Transverse colon (tissue), 4 donors: ENCODE results near the gene FCN3. TPM values are rescaled to one million over a fixed set of nuclear protein-coding genes. Genes with fewer than 3 reads are reported as not detected.
A peak's percentile ranks its signal among the peaks of the same experiment; 100 is the strongest.

Experiments
- DNase-seq: peaks from one replicate; pipeline ENCODE4 v3.0.0-alpha.2; 2019
- H3K27ac ChIP-seq, 4 donors: fragments of 200-600 bp; sonication (generic); 2 replicates each; pipeline ENCODE4 v1.5.1; 2016 to 2018; ENCODE audit warnings: inconsistent platforms in 4 of 4
- H3K27me3 ChIP-seq: fragments of 200-600 bp; sonication (generic); 2 replicates; pipeline ENCODE4 v1.5.1; 2017; ENCODE audit warnings: inconsistent platforms
- H3K36me3 ChIP-seq, 4 donors: fragments of 200-600 bp; sonication (generic); 2 replicates each; pipeline ENCODE4 v1.5.1; 2017 to 2019; ENCODE audit warnings: inconsistent platforms in 4 of 4
- H3K4me1 ChIP-seq, 4 donors: fragments of 200-600 bp; sonication (generic); 2 replicates each; pipeline ENCODE4 v1.5.1; 2017 to 2020; ENCODE audit warnings: inconsistent platforms in 4 of 4
- H3K4me3 ChIP-seq, 4 donors: fragments of 200-600 bp; sonication (generic); 1 replicate in 1 of 4; 2 replicates in 3 of 4; pipeline versions ENCODE4 v1.5.1 to v1.6.1; 2017 to 2019; ENCODE audit warnings: inconsistent platforms in 4 of 4
- H3K9me3 ChIP-seq, 2 donors: fragments of 200-600 bp; sonication (generic); 2 replicates each; pipeline ENCODE4 v1.5.1; 2017 to 2019; ENCODE audit warnings: inconsistent platforms in 2 of 2
- CTCF ChIP-seq, 5 experiments: fragments of 200-600 bp in 3 of 5; fragments of 450-650 bp in 2 of 5; sonication (generic) in 3 of 5; IDR thresholded peaks; 1 replicate in 2 of 5; 2 replicates in 3 of 5; pipeline ENCODE4 v1.5.1; 2016 to 2017; ENCODE audit warnings: antibody characterized with exemption in 5 of 5, inconsistent platforms in 3 of 5, mild to moderate bottlenecking in 2 of 5, moderate library complexity in 1 of 5
- EP300 ChIP-seq: sonication (generic); formaldehyde crosslinking; IDR thresholded peaks from one replicate; pipeline ENCODE4 v1.6.1; 2017; ENCODE audit warnings: antibody characterized with exemption, low read depth
- POLR2A ChIP-seq: fragments of 450-650 bp; IDR thresholded peaks from one replicate; pipeline ENCODE4 v1.6.1; 2016; ENCODE audit warnings: antibody characterized with exemption, mild to moderate bottlenecking, moderate library complexity
- POLR2AphosphoS5 ChIP-seq, 3 donors: sonication (generic); formaldehyde crosslinking; IDR thresholded peaks; one replicate each; pipeline ENCODE4 v1.6.1; 2016; ENCODE audit warnings: antibody characterized with exemption in 3 of 3
- WGBS, 2 donors: methylation state at CpG; one replicate each; pipeline ENCODE4 v1.1.5; 2018; ENCODE audit warnings: low coverage in 1 of 2; 5-methylcytosine and 5-hydroxymethylcytosine counted together
- in situ Hi-C, 4 donors: fragments of 200-750 bp; cut with MboI; loops; one replicate each; pipeline versions ENCODE4 v1.15.0 to v1.15.1; 2017; ENCODE audit warnings: low sequenced_read_pairs in 3 of 4, low pct_ligation_motif_present in 1 of 4, low pct_unique_long_range_greater_than_20kb in 1 of 4
- intact Hi-C: fragments of 100-400 bp; cut with DNase I; formaldehyde crosslinking; loops from one replicate; pipeline ENCODE4 v1.15.1; 2023; ENCODE audit warnings: low total_unique reads
- total RNA-seq, 4 donors: library from RNA; depleted of rRNA; stranded (reverse); fragments of >200 nt; gene quantifications; one replicate each; pipeline ENCODE4 v1.1.0, GENCODE V29; 2016

Gene FCN3
- total RNA-seq, 4 donors from 2014 or later: 1.2 to 1.9 TPM; not detected in 2

- intact Hi-C loops (no loop called here), in situ Hi-C loops (no loop called here)
- no peak overlapping the region for H3K27ac ChIP-seq
- TF ChIP-seq POLR2AphosphoS5 (IDR thresholded peaks at IDR 0.05) (no peak), POLR2A (no peak), CTCF (IDR thresholded peaks at IDR 0.05) (no peak), EP300 (no peak)
- WGBS, 2 donors: 95 to 100% methylated on average over 3 to 13 of the region's 13 CpGs
- no peaks in the 10 kb centered on the region for H3K36me3 ChIP-seq
- H3K9me3 ChIP-seq: no peaks in the 10 kb centered on the region
- H3K27me3 ChIP-seq: no peaks in the 10 kb centered on the region
- peaks cover 0 to 6% (median 2%) of the 10 kb centered on the region in 4 donors for H3K4me1 ChIP-seq
- DNase-seq: no peak
- H3K4me3 ChIP-seq: no peak overlapping the region
Measured at GRCh38 chr1:27383661-27384060, 9.0 kb upstream of the FCN3 start.

- intact Hi-C loops: no loop called here
Measured at GRCh38 chr1:27383039-27383605, 8.5 kb upstream of the FCN3 start, which contains the start of gene CD164L2. TSS of gene CD164L2 (minus strand) at chr1:27383333. CDS start at chr1:27383239, 94 bp downstream.

GRCh38 chr1:27381969-27382762 is 7.5 kb upstream of the FCN3 start:
- in situ Hi-C loops: no loop called here
- no peak overlapping the region for H3K4me3 ChIP-seq
- H3K4me1 ChIP-seq: peaks cover 0 to 6% (median 2%) of the 10 kb centered on the region in 4 donors
- no peak overlapping the region for H3K27ac ChIP-seq
- 75% methylated on average over 18 of the region's 18 CpGs; no CpG with 5 or more reads in 1 of the 2 donors for WGBS, 2 donors
- DNase-seq: no peak
- TF ChIP-seq POLR2A (no peak), CTCF (IDR thresholded peaks at IDR 0.05) (no peak), POLR2AphosphoS5 (IDR thresholded peaks at IDR 0.05) (no peak), EP300 (no peak)
- no peaks in the 10 kb centered on the region for H3K36me3 ChIP-seq
- H3K27me3 ChIP-seq: no peaks in the 10 kb centered on the region
- intact Hi-C loops: no loop called here
- no peaks in the 10 kb centered on the region for H3K9me3 ChIP-seq

More at GRCh38 chr1:27383039-27383605, 8.5 kb upstream of the FCN3 start, which contains the start of gene CD164L2:
- H3K36me3 ChIP-seq: no peaks in the 10 kb centered on the region
- no peak within 1 kb of the TSS for H3K27ac ChIP-seq
- peak within 1 kb of the TSS in 1 of 4 donors; percentile 22 for H3K4me3 ChIP-seq
- DNase-seq: peak; percentile 85
- no peaks in the 10 kb centered on the region for H3K27me3 ChIP-seq
- TF ChIP-seq CTCF (IDR thresholded peaks at IDR 0.05) (no peak), POLR2A (no peak), EP300 (no peak), POLR2AphosphoS5 (IDR thresholded peaks at IDR 0.05) (no peak)
- in situ Hi-C loops: no loop called here
- no peaks in the 10 kb centered on the region for H3K9me3 ChIP-seq
- 19% methylated on average over 36 of the region's 43 CpGs; no CpG with 5 or more reads in 1 of the 2 donors for WGBS, 2 donors
- H3K4me1 ChIP-seq: peaks cover 0 to 6% (median 2%) of the 10 kb centered on the region in 4 donors
